K562 (cell line): ENCODE measurements around the gene SLC12A4. TPM values are rescaled to one million over a fixed set of nuclear protein-coding genes. Genes with fewer than 3 reads are reported as not detected.

Experiments used
- ATAC-seq: fragments of 200-7000 bp; cut with Tn5 transposase; 3 replicates; pipeline ENCODE4 v1.9.1; 2020; ENCODE audit warnings: moderate library complexity
- BruUV-seq: library from RNA; stranded (reverse); fragments of 400-500 nt; replicated peaks from 2 replicates; lab custom pipeline; 2021; lab: Mats Ljungman, UMichigan
- CTCF ChIA-PET: fragments of 300-600 bp; formaldehyde crosslinking; extraction: SDS; loops from one replicate; lab custom pipeline; 2021; ENCODE audit warnings: low intra/inter-chr PET ratio; lab: Yijun Ruan, JAX
- POLR2A ChIA-PET: fragments of 300-600, 350-650 bp; sonication (Branson Sonifier 250); formaldehyde crosslinking; extraction: SDS; loops from one replicate; lab custom pipeline; 2021; ENCODE audit warnings: antibody characterized with exemption, inconsistent platforms; lab: Yijun Ruan, JAX
- DNase-seq, 4 experiments: peaks; one replicate each; pipeline versions ENCODE4 v3.0.0 to v3.0.0-alpha.2; 2011 to 2018; ENCODE audit warnings: low spot score in 3 of 4, mixed read lengths in 3 of 4; ENCODE audit errors: extremely low read depth in 1 of 4
- FAIRE-seq: peaks from 2 replicates; lab custom pipeline; 2011; peaks lifted over from hg19 to GRCh38; lab: Jason Lieb, UNC
- H2AFZ ChIP-seq: 2 replicates; pipeline ENCODE4 v1.6.0; 2011; ENCODE audit warnings: low read depth, low read length, control low read depth, inconsistent platforms
- H3K27ac ChIP-seq: fragments of 200-600 bp; 3 replicates; pipeline ENCODE4 v1.8.0; 2011; ENCODE audit warnings: low read depth, mild to moderate bottlenecking, control low read depth, inconsistent platforms, low read length, moderate library complexity, mixed read lengths; ENCODE audit errors: extremely low read depth
- H3K27me3 ChIP-seq, 2 experiments: fragments of 300-600 bp in 1 of 2; 2 replicates in 1 of 2; 3 replicates in 1 of 2; pipeline versions ENCODE4 v1.6.0 to v1.8.0; 2011; ENCODE audit warnings: inconsistent platforms in 2 of 2, low read length in 2 of 2, mild to moderate bottlenecking in 1 of 2, mixed read lengths in 1 of 2, moderate library complexity in 1 of 2; ENCODE audit not compliant: control insufficient read depth in 2 of 2, insufficient read depth in 2 of 2
- H3K36me3 ChIP-seq: fragments of 300-600 bp; 3 replicates; pipeline ENCODE4 v1.8.0; 2011; ENCODE audit warnings: mild to moderate bottlenecking, low read length, inconsistent platforms; ENCODE audit not compliant: control insufficient read depth, insufficient read depth
- H3K4me1 ChIP-seq, 2 experiments: fragments of 200-600 bp in 1 of 2; replicated peaks in 1 of 2; 2 replicates in 1 of 2; 3 replicates in 1 of 2; pipeline versions ENCODE4 v1.5.1 to v1.8.0; 2011; ENCODE audit warnings: inconsistent platforms in 2 of 2, low read length in 2 of 2, mild to moderate bottlenecking in 1 of 2, mixed read lengths in 1 of 2, moderate library complexity in 1 of 2; ENCODE audit not compliant: control insufficient read depth in 2 of 2, insufficient read depth in 2 of 2
- H3K4me2 ChIP-seq: 2 replicates; pipeline ENCODE4 v1.6.1; 2011; ENCODE audit warnings: low read length, control low read depth, inconsistent platforms, mixed read lengths; ENCODE audit not compliant: insufficient read depth
- H3K4me3 ChIP-seq: fragments of 200-600 bp; sonication (generic), shearing (Covaris generic); 2 replicates; pipeline ENCODE4 v1.5.1; 2016; ENCODE audit warnings: control low read depth, inconsistent platforms
- H3K79me2 ChIP-seq: fragments of 200-600 bp; 3 replicates; pipeline ENCODE4 v1.8.0; 2011; ENCODE audit warnings: low read length, inconsistent platforms; ENCODE audit not compliant: control insufficient read depth, insufficient read depth
- H3K9ac ChIP-seq, 2 experiments: 2 replicates each; pipeline versions ENCODE4 v1.6.0 to v1.6.1; 2011; ENCODE audit warnings: low read depth in 2 of 2, low read length in 2 of 2, control low read depth in 1 of 2, inconsistent platforms in 1 of 2, mild to moderate bottlenecking in 1 of 2, mixed read lengths in 1 of 2; ENCODE audit not compliant: insufficient read depth in 1 of 2
- H3K9me1 ChIP-seq: one replicate; pipeline ENCODE4 v1.6.0; 2011; ENCODE audit warnings: inconsistent platforms, mild to moderate bottlenecking, low read length, moderate library complexity; ENCODE audit not compliant: control insufficient read depth, insufficient read depth
- H3K9me3 ChIP-seq: replicated peaks from 2 replicates; pipeline ENCODE4 v1.5.1; 2011; ENCODE audit warnings: low read depth, low read length, inconsistent platforms; ENCODE audit not compliant: control insufficient read depth, insufficient read depth
- H4K20me1 ChIP-seq: replicated peaks from 2 replicates; pipeline ENCODE4 v1.6.1; 2011; ENCODE audit warnings: low read length, inconsistent platforms, mixed read lengths; ENCODE audit not compliant: control insufficient read depth, insufficient read depth
- CBX3 ChIP-seq, 2 experiments: IDR thresholded peaks; 1 replicate in 1 of 2; 2 replicates in 1 of 2; pipeline ENCODE4 v1.6.1; 2012; ENCODE audit warnings: inconsistent platforms in 2 of 2, low read length in 2 of 2, borderline replicate concordance in 1 of 2, control low read depth in 1 of 2
- CREM ChIP-seq: IDR thresholded peaks from 2 replicates; pipeline ENCODE4 v1.6.1; 2014; ENCODE audit warnings: antibody characterized with exemption, low read depth
- FOXO4 ChIP-seq: fragments of 450-650 bp; formaldehyde crosslinking; IDR thresholded peaks from 2 replicates; pipeline ENCODE4 v1.4.0; 2020; ENCODE audit warnings: mild to moderate bottlenecking, moderate library complexity
- GABPB2 ChIP-seq: fragments of 250-450 bp; sonication (Bioruptor Pico); conservative IDR thresholded peaks from 2 replicates; pipeline ENCODE4 v1.5.1; 2021; ENCODE audit warnings: mild to moderate bottlenecking
- HDAC1 ChIP-seq, 2 experiments: fragments of 450-650 bp; IDR thresholded peaks; 2 replicates each; pipeline ENCODE4 v1.6.1; 2016 to 2017; ENCODE audit warnings: inconsistent platforms in 1 of 2, mild to moderate bottlenecking in 1 of 2, moderate library complexity in 1 of 2
- VEZF1 ChIP-seq: fragments of 200-800 bp; sonication (Bioruptor generic); IDR thresholded peaks from 2 replicates; pipeline ENCODE4 v1.6.1; 2017; ENCODE audit warnings: missing genetic modification characterization, missing compliant biosample characterization
- ZNF695 ChIP-seq: fragments of 450-650 bp; formaldehyde crosslinking; IDR thresholded peaks from 2 replicates; pipeline ENCODE4 v1.4.0; 2020; ENCODE audit warnings: mild to moderate bottlenecking, moderate library complexity
- ZNF830 ChIP-seq: fragments of 250-450 bp; sonication (Bioruptor Pico); IDR thresholded peaks from 2 replicates; pipeline ENCODE4 v1.5.0; 2021; ENCODE audit warnings: mild to moderate bottlenecking
- WGBS: fragments of 100-300 bp; shearing (Covaris generic); methylation state at CpG from one replicate; pipeline ENCODE4 v1.1.6; 2016; ENCODE audit warnings: low coverage, mixed read lengths; ENCODE audit not compliant: insufficient coverage; ENCODE audit errors: missing lambda C conversion rate; 5-methylcytosine and 5-hydroxymethylcytosine counted together
- in situ Hi-C: fragments of 300-500 bp; cut with MboI; formaldehyde crosslinking; loops from 4 replicates; pipeline ENCODE4 v1.15.0; 2018; ENCODE audit warnings: inconsistent platforms, mixed read lengths
- intact Hi-C: fragments of 100-400 bp; cut with micrococcal nuclease; formaldehyde crosslinking; loops from 2 replicates; pipeline ENCODE4 v1.14.2; 2022
- polyA plus RNA-seq, 8 experiments: library from polyadenylated mRNA; depleted of rRNA in 4 of 8; stranded (reverse) in 5 of 8; unstranded in 3 of 8; fragments of >200 nt; fragmentation: Nextera tagmentation in 2 of 8; fragmentation: Illumina TruSeq in 1 of 8; extraction: Ambion mirVana in 2 of 8; extraction: Trizol in 1 of 8; gene quantifications; 2 replicates each; pipeline versions ENCODE4 v1.2.1 to v1.2.3, GENCODE V29; 2011 to 2014; ENCODE audit warnings: inconsistent platforms in 1 of 8, missing spikeins in 1 of 8
- total RNA-seq, 7 experiments: library from RNA; depleted of rRNA in 6 of 7; stranded (reverse); fragments of >200 nt in 6 of 7; fragmentation: Illumina TruSeq in 2 of 7; extraction: Trizol in 2 of 7; gene quantifications; 2 replicates each; pipeline versions ENCODE4 v1.2.1 to v1.2.3, GENCODE V29; 2011 to 2021; ENCODE audit warnings: low replicate concordance in 1 of 7

Gene SLC12A4
- total and polyA plus RNA-seq, 9 of the 15 experiments (the other 6 are each of a cell fraction or from before 2014, with no cell fraction given), result 0.75 to 43.5 (median 15.0) TPM

DNA sequence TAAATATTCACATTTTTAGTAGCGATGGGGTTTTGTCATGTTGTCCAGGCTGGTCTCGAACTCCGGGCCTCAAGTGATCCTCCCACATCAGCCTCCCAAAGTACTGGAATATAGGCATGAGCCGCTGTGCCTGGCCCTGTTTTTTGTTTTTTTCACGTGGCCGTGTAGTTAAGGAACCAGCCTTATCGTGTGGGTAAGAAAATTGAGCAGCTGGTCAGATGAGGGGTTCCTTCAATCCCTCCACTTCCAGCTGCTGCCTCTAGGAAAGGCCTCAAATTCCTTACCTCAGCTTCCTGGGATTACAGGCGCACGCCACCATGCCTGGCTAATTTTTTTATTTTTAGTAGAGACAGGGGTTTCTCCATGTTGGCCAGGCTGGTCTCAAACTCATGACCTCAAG is 36.8 kb upstream of the SLC12A4 start (continued):
- TF ChIP-seq GABPB2 (CRISPR knock-in tag) (no peak), HDAC1 (IDR thresholded peaks at IDR 0.05) (no peak), CREM (no peak), ZNF695 (CRISPR knock-in tag) (no peak)

DNA sequence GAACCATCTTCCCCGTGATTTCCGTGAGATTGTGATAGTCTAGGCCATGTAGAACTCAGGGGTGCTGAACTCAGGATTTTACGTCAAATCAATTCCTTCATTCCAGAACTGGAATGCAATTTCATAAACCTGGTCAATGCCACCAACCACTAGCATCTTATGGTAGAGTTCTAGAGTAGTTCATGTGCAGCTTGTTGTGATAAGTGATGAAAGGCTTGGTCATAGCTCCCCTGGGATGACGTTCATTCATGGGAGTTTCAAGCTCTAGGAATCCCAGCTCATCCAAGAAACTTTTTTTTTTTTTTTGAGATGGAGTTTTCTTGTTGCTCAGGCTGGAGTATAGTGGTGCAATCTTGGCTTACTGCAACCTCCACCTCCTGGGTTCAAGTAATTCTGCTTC is 34.6 kb upstream of the SLC12A4 start:
- Histone ChIP-seq H3K9ac (no peak overlapping the region), H3K4me3 (no peak overlapping the region), H3K36me3 (no peaks in the 10 kb centered on the region), H4K20me1 (no peaks in the 10 kb centered on the region), H3K27me3 (no peaks in the 10 kb centered on the region), H3K79me2 (no peaks in the 10 kb centered on the region), H3K9me3 (no peaks in the 10 kb centered on the region), H3K27ac (no peak overlapping the region), H3K4me2 (no peak overlapping the region), H3K9me1 (no peaks in the 10 kb centered on the region), H2AFZ (no peak overlapping the region), H3K4me1 (peaks cover 8 to 16% of the 10 kb centered on the region in 2 experiments)
- CTCF ChIA-PET, result no interaction called here
- 42% methylated on average over 4 of the region's 4 CpGs for WGBS
- BruUV-seq, result no TSS peak
- DNase-seq, result no peak
- no peak for FAIRE-seq
- no peak for ATAC-seq
- TF ChIP-seq CREM (no peak), CBX3 (IDR thresholded peaks at IDR 0.05; ENCODE audit: borderline replicate concordance in 1 of 2, low read length in 2 of 2) (no peak), ZNF830 (CRISPR knock-in tag) (no peak), VEZF1 (CRISPR knock-in tag) (no peak), FOXO4 (CRISPR knock-in tag) (no peak)
- POLR2A ChIA-PET, result interaction anchor here (0.6 kb wide), 1 partner anchor 118 kb away, joined by 3 read pairs; no protein-coding TSS in a partner anchor
- intact Hi-C loops (no loop called here), in situ Hi-C loops (no loop called here)
